Right lobe of liver (tissue), 6 donors: Measurements from ENCODE around the gene BCKDHA. TPM values are rescaled to one million over a fixed set of nuclear protein-coding genes. Genes with fewer than 3 reads are reported as not detected.

Experiments used
- ATAC-seq, 4 donors: fragments of 200-7000 bp; cut with Tn5 transposase; one replicate each; pipeline ENCODE4 v1.9.1; 2020; ENCODE audit warnings: mild to moderate bottlenecking in 4 of 4, moderate library complexity in 4 of 4
- DNase-seq, 3 donors: peaks; one replicate each; pipeline ENCODE4 v3.0.0-alpha.2; 2020
- H3K27ac ChIP-seq, 3 donors: fragments of 200-600 bp; one replicate each; pipeline ENCODE4 v1.8.0; 2022
- H3K27me3 ChIP-seq, 2 donors: fragments of 200-600 bp; one replicate each; pipeline ENCODE4 v1.8.0; 2022
- H3K36me3 ChIP-seq, 4 donors: fragments of 200-600 bp; sonication (generic) in 1 of 4; one replicate each; pipeline versions ENCODE4 v1.5.1 to v1.8.0; 2017 to 2022; ENCODE audit warnings: control low read depth in 1 of 4
- H3K4me1 ChIP-seq, 4 donors: fragments of 200-600 bp; sonication (generic) in 1 of 4; one replicate each; pipeline versions ENCODE4 v1.5.1 to v1.8.0; 2017 to 2022; ENCODE audit warnings: control low read depth in 1 of 4
- H3K4me3 ChIP-seq, 3 donors: fragments of 200-600 bp; one replicate each; pipeline ENCODE4 v1.8.0; 2022
- H3K9me3 ChIP-seq, 4 donors: fragments of 200-600 bp; sonication (generic) in 1 of 4; one replicate each; pipeline versions ENCODE4 v1.5.1 to v1.8.0; 2017 to 2022; ENCODE audit warnings: control low read depth in 1 of 4
- CTCF ChIP-seq, 4 donors: fragments of 200-600 bp in 3 of 4; fragments of 450-650 bp in 1 of 4; IDR thresholded peaks; one replicate each; pipeline versions ENCODE4 v1.5.1 to v1.8.0; 2016 to 2022; ENCODE audit warnings: antibody characterized with exemption in 4 of 4, mild to moderate bottlenecking in 2 of 4
- POLR2A ChIP-seq: fragments of 450-650 bp; IDR thresholded peaks from one replicate; pipeline ENCODE4 v1.6.1; 2017; ENCODE audit warnings: antibody characterized with exemption, mild to moderate bottlenecking
- WGBS: methylation state at CpG from one replicate; pipeline ENCODE4 v1.1.6; 2018; ENCODE audit warnings: low coverage, low lambda C conversion rate; ENCODE audit not compliant: insufficient coverage; ENCODE audit errors: missing lambda C conversion rate; 5-methylcytosine and 5-hydroxymethylcytosine counted together
- intact Hi-C, 2 donors: fragments of 100-400 bp; cut with DNase I; formaldehyde crosslinking; loops; one replicate each; pipeline versions ENCODE4 v1.11.2 to v1.14.1; 2022
- total RNA-seq, 6 experiments: library from RNA; depleted of rRNA in 2 of 6; stranded (reverse); fragments of >200 nt in 2 of 6; fragmentation: NEBNext Ultra II Directional in 3 of 6; extraction: Animal tissue kit (Norgen Biotek cat#: 25700) in 3 of 6; gene quantifications; one replicate each; pipeline versions ENCODE4 v1.1.0 to v1.2.4, GENCODE V29; 2016 to 2023
- donor health status: DM: no; HTN: yes; CAD: no.
- donor health status: DM: no; HTN: no; CAD: no.
- donor health status: DM: no; HTN: no; CAD: no.
- donor health status: DM: no; HTN: yes; CAD: no.
- donor health status: DM: no; HTN: yes; CAD: no.

Gene BCKDHA
- total RNA-seq, 6 experiments from 2014 or later: 32.1 to 68.7 (median 48.9) TPM

- no peak for TF ChIP-seq POLR2A
- no peak for TF ChIP-seq CTCF (IDR thresholded peaks at IDR 0.05)
- Histone ChIP-seq H3K4me1 (peaks cover 0 to 4% (median 0%) of the 10 kb centered on the region in 4 donors), H3K27ac (no peak overlapping the region), H3K9me3 (no peaks in the 10 kb centered on the region), H3K36me3 (no peaks in the 10 kb centered on the region), H3K4me3 (no peak overlapping the region), H3K27me3 (no peaks in the 10 kb centered on the region)
- no peak for DNase-seq
- no peak for ATAC-seq
- intact Hi-C loops: no loop called here
- 81% methylated on average over 6 of the region's 10 CpGs for WGBS
Observed at GRCh38 chr19:41362143-41362847, 35.3 kb upstream of the BCKDHA start.

GRCh38 chr19:41363371-41363752 lies 34.3 kb upstream of the BCKDHA start:
- 35% methylated on average over 6 of the region's 6 CpGs for WGBS
- TF ChIP-seq CTCF (IDR thresholded peaks at IDR 0.05) (no peak), POLR2A (no peak)
- intact Hi-C loops: no loop called here
- Histone ChIP-seq H3K4me3 (peak overlapping the region; percentile 81 to 88 (median 81)), H3K4me1 (peaks cover 0 to 9% (median 0%) of the 10 kb centered on the region in 4 donors), H3K27me3 (no peaks in the 10 kb centered on the region), H3K9me3 (no peaks in the 10 kb centered on the region), H3K27ac (peak overlapping the region; percentile 91 to 98 (median 92)), H3K36me3 (no peaks in the 10 kb centered on the region)
- no peak for DNase-seq
- ATAC-seq: no peak

GRCh38 chr19:41363753-41364523 lies 33.7 kb upstream of the BCKDHA start, which contains the start of gene B9D2:
TSS of gene B9D2 (minus strand) at chr19:41364149. CDS start at chr19:41363519, 630 bp downstream.
- H3K36me3 ChIP-seq: no peaks in the 10 kb centered on the region
- H3K9me3 ChIP-seq: no peaks in the 10 kb centered on the region
- DNase-seq: peak; percentile 97 to 98 (median 98)
- peak within 1 kb of the TSS; percentile 81 to 88 (median 81) for H3K4me3 ChIP-seq
- TF ChIP-seq POLR2A: no peak
- TF ChIP-seq CTCF (IDR thresholded peaks at IDR 0.05): no peak
- peaks cover 0 to 9% (median 0%) of the 10 kb centered on the region in 4 donors for H3K4me1 ChIP-seq
- H3K27me3 ChIP-seq: no peaks in the 10 kb centered on the region
- intact Hi-C loops: no loop called here
- ATAC-seq: peak; percentile 93 to 97 (median 96)
- WGBS: under 1% methylated on average over 27 of the region's 56 CpGs
- H3K27ac ChIP-seq: peak within 1 kb of the TSS; percentile 91 to 98 (median 92)

GRCh38 chr19:41364524-41365391 lies 32.9 kb upstream of the BCKDHA start:
- ATAC-seq (peak in 2 of 4 donors; percentile 2 to 6), DNase-seq (no peak)
- TF ChIP-seq CTCF (IDR thresholded peaks at IDR 0.05) (no peak), POLR2A (no peak)
- no peaks in the 10 kb centered on the region for H3K9me3 ChIP-seq
- peak overlapping the region; percentile 81 to 88 (median 81) for H3K4me3 ChIP-seq
- WGBS: 50% methylated on average over 9 of the region's 14 CpGs
- no peaks in the 10 kb centered on the region for H3K27me3 ChIP-seq
- H3K36me3 ChIP-seq: no peaks in the 10 kb centered on the region
- intact Hi-C loops: no loop called here
- H3K4me1 ChIP-seq: peaks cover 0 to 9% (median 0%) of the 10 kb centered on the region in 4 donors
- peak overlapping the region; percentile 91 to 98 (median 92) for H3K27ac ChIP-seq
